HepG2 (cell line): ENCODE data around the gene NINJ2. TPM values are rescaled to one million over a fixed set of nuclear protein-coding genes. Genes with fewer than 3 reads are reported as not detected.

Experiments used
- RELA ChIP-seq: sonication (generic); formaldehyde crosslinking; IDR thresholded peaks from 2 replicates; pipeline ENCODE4 v1.4.0; 2020; ENCODE audit warnings: missing genetic modification reagents
- polyA plus RNA-seq, 8 experiments: library from polyadenylated mRNA; depleted of rRNA in 3 of 8; stranded (reverse) in 7 of 8; unstranded in 1 of 8; fragments of >200 nt; fragmentation: Illumina TruSeq in 4 of 8; extraction: Trizol in 4 of 8; gene quantifications; 2 replicates each; pipeline versions ENCODE4 v1.2.1 to v1.2.3, GENCODE V29; 2011 to 2016; ENCODE audit warnings: low read depth in 4 of 8, missing spikeins in 1 of 8, mixed read lengths in 1 of 8; ENCODE audit not compliant: insufficient read depth in 1 of 8
- total RNA-seq, 5 experiments: library from RNA; depleted of rRNA; stranded (reverse); fragments of >200 nt; fragmentation: Illumina TruSeq; extraction: Trizol; gene quantifications; 2 replicates each; pipeline ENCODE4 v1.2.3, GENCODE V29; 2016; ENCODE audit warnings: low read depth in 1 of 5
- TF ChIP-seq, protein P1 (sequence below), 2 experiments: fragments of 450-650 bp in 1 of 2; sonication (generic) in 1 of 2; formaldehyde crosslinking in 1 of 2; IDR thresholded peaks; 2 replicates each; pipeline versions ENCODE4 v1.6.1 to v1.8.0; 2016 to 2022; ENCODE audit warnings: antibody characterized with exemption in 1 of 2, mild to moderate bottlenecking in 1 of 2, missing genetic modification reagents in 1 of 2

NINJ2 gene
- total and polyA plus RNA-seq, 2 of the 13 experiments (the other 11 are each of a cell fraction or from before 2014, with no cell fraction given) = 0.62 to 3.8 TPM

DNA sequence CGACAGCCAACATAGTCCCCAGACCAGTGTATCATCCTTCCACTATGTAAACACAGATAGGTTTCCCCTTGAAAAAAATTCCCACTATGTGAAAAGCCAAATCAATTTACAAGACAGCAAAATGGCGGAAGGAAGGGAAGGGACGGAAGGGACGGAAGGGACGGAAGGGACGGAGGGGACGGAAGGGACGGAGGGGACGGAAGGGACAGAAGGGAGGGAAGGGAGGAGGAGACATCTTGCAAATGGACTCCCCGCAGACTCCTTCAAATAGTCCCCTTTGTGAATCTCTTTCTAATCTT lies 75.3 kb downstream of the NINJ2 start (continued):
- TF ChIP-seq, protein P1, sequence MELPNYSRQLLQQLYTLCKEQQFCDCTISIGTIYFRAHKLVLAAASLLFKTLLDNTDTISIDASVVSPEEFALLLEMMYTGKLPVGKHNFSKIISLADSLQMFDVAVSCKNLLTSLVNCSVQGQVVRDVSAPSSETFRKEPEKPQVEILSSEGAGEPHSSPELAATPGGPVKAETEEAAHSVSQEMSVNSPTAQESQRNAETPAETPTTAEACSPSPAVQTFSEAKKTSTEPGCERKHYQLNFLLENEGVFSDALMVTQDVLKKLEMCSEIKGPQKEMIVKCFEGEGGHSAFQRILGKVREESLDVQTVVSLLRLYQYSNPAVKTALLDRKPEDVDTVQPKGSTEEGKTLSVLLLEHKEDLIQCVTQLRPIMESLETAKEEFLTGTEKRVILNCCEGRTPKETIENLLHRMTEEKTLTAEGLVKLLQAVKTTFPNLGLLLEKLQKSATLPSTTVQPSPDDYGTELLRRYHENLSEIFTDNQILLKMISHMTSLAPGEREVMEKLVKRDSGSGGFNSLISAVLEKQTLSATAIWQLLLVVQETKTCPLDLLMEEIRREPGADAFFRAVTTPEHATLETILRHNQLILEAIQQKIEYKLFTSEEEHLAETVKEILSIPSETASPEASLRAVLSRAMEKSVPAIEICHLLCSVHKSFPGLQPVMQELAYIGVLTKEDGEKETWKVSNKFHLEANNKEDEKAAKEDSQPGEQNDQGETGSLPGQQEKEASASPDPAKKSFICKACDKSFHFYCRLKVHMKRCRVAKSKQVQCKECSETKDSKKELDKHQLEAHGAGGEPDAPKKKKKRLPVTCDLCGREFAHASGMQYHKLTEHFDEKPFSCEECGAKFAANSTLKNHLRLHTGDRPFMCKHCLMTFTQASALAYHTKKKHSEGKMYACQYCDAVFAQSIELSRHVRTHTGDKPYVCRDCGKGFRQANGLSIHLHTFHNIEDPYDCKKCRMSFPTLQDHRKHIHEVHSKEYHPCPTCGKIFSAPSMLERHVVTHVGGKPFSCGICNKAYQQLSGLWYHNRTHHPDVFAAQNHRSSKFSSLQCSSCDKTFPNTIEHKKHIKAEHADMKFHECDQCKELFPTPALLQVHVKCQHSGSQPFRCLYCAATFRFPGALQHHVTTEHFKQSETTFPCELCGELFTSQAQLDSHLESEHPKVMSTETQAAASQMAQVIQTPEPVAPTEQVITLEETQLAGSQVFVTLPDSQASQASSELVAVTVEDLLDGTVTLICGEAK (IDR thresholded peaks at IDR 0.05) = no peak
- TF ChIP-seq, protein P1 (CRISPR knock-in tag; IDR thresholded peaks at IDR 0.05) = no peak
- no peak for TF ChIP-seq RELA (CRISPR knock-in tag)
